ENCODE results near the gene PBX4. TPM values are rescaled to one million over a fixed set of nuclear protein-coding genes. Genes with fewer than 3 reads are reported as not detected.

The PBX4 gene
- total RNA-seq, 2 donors from 2014 or later = 1.6 to 8.2 TPM

GRCh38 chr19:19550972-19551852 is 67.3 kb downstream of the PBX4 start:
- intact Hi-C loops (cut with DNase I) = no loop called here
- no peak for ATAC-seq
- H3K27ac ChIP-seq = no peak overlapping the region
- H3K36me3 ChIP-seq (replicated peaks in 1 of 2; ENCODE audit: insufficient read depth in 1 of 2, low read depth in 2 of 2) = no peaks in the 10 kb centered on the region
- no peaks in the 10 kb centered on the region for H3K4me1 ChIP-seq
- no peak for DNase-seq
- H3K27me3 ChIP-seq = no peaks in the 10 kb centered on the region
- no peak overlapping the region for H3K4me3 ChIP-seq
- TF ChIP-seq POLR2A (IDR thresholded peaks at IDR 0.05) (no peak), CTCF (IDR thresholded peaks at IDR 0.05) (no peak)
- H3K9me3 ChIP-seq = no peaks in the 10 kb centered on the region
- WGBS, 2 donors = 77 to 85% methylated on average over 5 to 10 of the region's 10 CpGs

GRCh38 chr19:19550485-19550929 is 68.0 kb downstream of the PBX4 start:
- ATAC-seq (no peak), DNase-seq (no peak)
- H3K9me3 ChIP-seq = no peaks in the 10 kb centered on the region
- no peaks in the 10 kb centered on the region for H3K27me3 ChIP-seq
- no peak overlapping the region for H3K4me3 ChIP-seq
- no peaks in the 10 kb centered on the region for H3K36me3 ChIP-seq (replicated peaks in 1 of 2; ENCODE audit: insufficient read depth in 1 of 2, low read depth in 2 of 2)
- WGBS, 2 donors = 35% methylated on average over 8 of the region's 8 CpGs; no CpG with 5 or more reads in 1 of the 2 donors
- no peak overlapping the region for H3K27ac ChIP-seq
- TF ChIP-seq CTCF (IDR thresholded peaks at IDR 0.05) (no peak), POLR2A (IDR thresholded peaks at IDR 0.05) (no peak)
- no peaks in the 10 kb centered on the region for H3K4me1 ChIP-seq
- intact Hi-C loops (cut with DNase I) = no loop called here

- TF ChIP-seq CTCF (IDR thresholded peaks at IDR 0.05) (no peak), POLR2A (IDR thresholded peaks at IDR 0.05) (no peak)
- H3K27ac ChIP-seq = no peak overlapping the region
- ATAC-seq (no peak), DNase-seq (no peak)
- intact Hi-C loops (cut with DNase I) = no loop called here
- no peaks in the 10 kb centered on the region for H3K9me3 ChIP-seq
- H3K27me3 ChIP-seq = no peaks in the 10 kb centered on the region
- 47 to 48% methylated on average over 16 to 23 of the region's 23 CpGs for WGBS, 2 donors
- no peaks in the 10 kb centered on the region for H3K4me1 ChIP-seq
- H3K4me3 ChIP-seq = no peak overlapping the region
- H3K36me3 ChIP-seq (replicated peaks in 1 of 2; ENCODE audit: insufficient read depth in 1 of 2, low read depth in 2 of 2) = no peaks in the 10 kb centered on the region
Measured at GRCh38 chr19:19549804-19550464, 68.6 kb downstream of the PBX4 start.

- TF ChIP-seq POLR2A (IDR thresholded peaks at IDR 0.05) (no peak), CTCF (IDR thresholded peaks at IDR 0.05) (no peak)
- no peaks in the 10 kb centered on the region for H3K9me3 ChIP-seq
- no peak overlapping the region for H3K27ac ChIP-seq
- no peaks in the 10 kb centered on the region for H3K36me3 ChIP-seq (replicated peaks in 1 of 2; ENCODE audit: insufficient read depth in 1 of 2, low read depth in 2 of 2)
- no peak overlapping the region for H3K4me3 ChIP-seq
- DNase-seq (no peak), ATAC-seq (no peak)
- H3K27me3 ChIP-seq = no peaks in the 10 kb centered on the region
- H3K4me1 ChIP-seq = no peaks in the 10 kb centered on the region
- 45 to 51% methylated on average over 9 to 13 of the region's 13 CpGs for WGBS, 2 donors
- intact Hi-C loops (cut with DNase I) = no loop called here
Measured at GRCh38 chr19:19548915-19549759, 69.3 kb downstream of the PBX4 start.
